ENCODE results near the gene FASN. TPM values are rescaled to one million over a fixed set of nuclear protein-coding genes. Genes with fewer than 3 reads are reported as not detected.

FASN gene
- total RNA-seq, 4 donors from 2014 or later = 72.8 to 302 (median 143) TPM

GRCh38 chr17:82056729-82057621 is 41.1 kb downstream of the FASN start:
- DNase-seq = no peak
- H3K36me3 ChIP-seq = peaks cover 60 to 90% (median 65%) of the 10 kb centered on the region in 3 donors
- 71 to 84% methylated on average over 1 to 12 of the region's 29 CpGs for WGBS, 2 donors

GRCh38 chr17:82055965-82056728 is 41.9 kb downstream of the FASN start:
- H3K9me3 ChIP-seq = no peaks in the 10 kb centered on the region
- no peak overlapping the region for H3K27ac ChIP-seq
- no peak for TF ChIP-seq CTCF (IDR thresholded peaks at IDR 0.05)
- TF ChIP-seq POLR2A (IDR thresholded peaks at IDR 0.05) = no peak
- intact Hi-C loops (cut with DNase I) = no loop called here
- no peaks in the 10 kb centered on the region for H3K27me3 ChIP-seq
- 86 to 87% methylated on average over 5 to 17 of the region's 28 CpGs for WGBS, 2 donors
- H3K4me1 ChIP-seq = peaks cover 17 to 28% (median 19%) of the 10 kb centered on the region in 3 donors
- peaks cover 54 to 81% (median 58%) of the 10 kb centered on the region in 3 donors for H3K36me3 ChIP-seq
- H3K4me3 ChIP-seq = no peak overlapping the region
- no peak for DNase-seq

More at GRCh38 chr17:82056729-82057621, 41.1 kb downstream of the FASN start:
- intact Hi-C loops (cut with DNase I) = no loop called here
- no peaks in the 10 kb centered on the region for H3K27me3 ChIP-seq
- peaks cover 17 to 26% (median 18%) of the 10 kb centered on the region in 3 donors for H3K4me1 ChIP-seq
- no peaks in the 10 kb centered on the region for H3K9me3 ChIP-seq
- no peak overlapping the region for H3K27ac ChIP-seq
- no peak overlapping the region for H3K4me3 ChIP-seq
- no peak for TF ChIP-seq POLR2A (IDR thresholded peaks at IDR 0.05)

- intact Hi-C loops (cut with DNase I) = no loop called here
- DNase-seq = no peak
- Histone ChIP-seq H3K4me3 (no peak overlapping the region), H3K27me3 (no peaks in the 10 kb centered on the region), H3K4me1 (peaks cover 24 to 37% (median 28%) of the 10 kb centered on the region in 3 donors), H3K36me3 (peaks cover 45 to 74% (median 50%) of the 10 kb centered on the region in 3 donors), H3K27ac (no peak overlapping the region), H3K9me3 (no peaks in the 10 kb centered on the region)
- no peak for TF ChIP-seq CTCF (IDR thresholded peaks at IDR 0.05)
- TF ChIP-seq POLR2A (IDR thresholded peaks at IDR 0.05) = no peak
- WGBS, 2 donors = 97% methylated on average over 6 of the region's 26 CpGs; no CpG with 5 or more reads in 1 of the 2 donors
These were observed 42.7 kb downstream of the FASN start for GRCh38 chr17:82055023-82055964.

GRCh38 chr17:82054351-82055022 is 43.5 kb downstream of the FASN start:
- Histone ChIP-seq H3K36me3 (peaks cover 39 to 74% (median 43%) of the 10 kb centered on the region in 3 donors), H3K9me3 (no peaks in the 10 kb centered on the region), H3K4me3 (no peak overlapping the region), H3K27ac (no peak overlapping the region), H3K4me1 (peaks cover 28 to 45% (median 36%) of the 10 kb centered on the region in 3 donors), H3K27me3 (no peaks in the 10 kb centered on the region)
- WGBS, 2 donors = 93% methylated on average over 8 of the region's 38 CpGs; no CpG with 5 or more reads in 1 of the 2 donors
- DNase-seq = no peak
- intact Hi-C loops (cut with DNase I) = no loop called here
- TF ChIP-seq CTCF (IDR thresholded peaks at IDR 0.05) = no peak
- no peak for TF ChIP-seq POLR2A (IDR thresholded peaks at IDR 0.05)
